ENCODE measurements around the gene SNX5. TPM values are rescaled to one million over a fixed set of nuclear protein-coding genes. Genes with fewer than 3 reads are reported as not detected.

Gene SNX5
- total and polyA plus RNA-seq, 2 of the 13 experiments (the other 11 are each of a cell fraction or from before 2014, with no cell fraction given): 664 to 1,040 TPM

DNA sequence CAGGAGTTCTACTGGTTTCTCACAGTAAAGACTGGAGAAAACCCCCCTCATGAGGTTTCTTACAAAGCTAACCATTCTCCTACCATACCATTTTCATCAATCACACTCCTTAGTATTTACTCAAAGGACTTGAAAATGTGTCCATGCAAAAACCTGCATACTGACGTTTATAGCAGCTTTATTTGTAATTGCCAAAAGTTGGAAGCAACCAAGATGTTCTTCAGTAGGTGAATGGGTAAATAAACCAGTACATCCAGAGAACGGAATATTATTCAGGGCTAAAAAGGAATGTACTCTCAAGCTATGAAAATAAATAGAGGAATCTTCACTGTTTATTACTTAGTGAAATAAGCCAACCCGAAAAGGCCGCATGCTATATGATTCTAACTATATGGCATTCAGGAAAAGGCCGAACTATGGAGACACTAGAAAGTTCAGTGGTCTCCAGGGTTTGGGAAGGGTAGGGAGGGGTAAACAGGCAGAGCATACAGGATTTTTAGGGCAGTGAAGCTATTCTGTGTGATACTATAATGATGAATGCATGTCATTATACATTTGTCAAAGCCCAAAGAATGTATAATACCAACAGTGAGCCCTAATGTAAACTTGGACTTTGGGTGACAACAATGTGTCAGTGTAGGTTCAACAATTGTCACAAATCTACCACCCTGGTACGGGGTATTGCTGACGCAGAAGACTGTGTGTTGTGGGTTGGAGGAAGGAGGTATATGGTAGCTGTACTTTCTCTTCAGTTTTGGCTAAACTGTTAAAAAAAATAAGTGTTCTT lies 50.6 kb downstream of the SNX5 start (continued):
- TF ChIP-seq SNAPC4 (CRISPR knock-in tag; IDR thresholded peaks at IDR 0.05) (no peak), ZSCAN31 (CRISPR knock-in tag; IDR thresholded peaks at IDR 0.05; ENCODE audit: low read depth) (no peak), POLR2AphosphoS5 (IDR thresholded peaks at IDR 0.05; ENCODE audit: low read depth, low read length) (no peak), CEBPZ (IDR thresholded peaks at IDR 0.05; ENCODE audit: low read length) (no peak), ZNF143 (CRISPR knock-in tag; IDR thresholded peaks at IDR 0.05) (no peak), ZBTB10 (CRISPR knock-in tag; IDR thresholded peaks at IDR 0.05; ENCODE audit: borderline replicate concordance) (no peak), KDM6A (CRISPR knock-in tag; IDR thresholded peaks at IDR 0.05; ENCODE audit: low read depth) (no peak), GABPA (IDR thresholded peaks at IDR 0.05; ENCODE audit: low read depth, low read length) (no peak), GABPA (CRISPR knock-in tag; IDR thresholded peaks at IDR 0.05; ENCODE audit: low read depth) (no peak), SATB2 (CRISPR knock-in tag; IDR thresholded peaks at IDR 0.05) (no peak), POLR2AphosphoS2 (IDR thresholded peaks at IDR 0.05; ENCODE audit: low read depth, low read length) (no peak), TP53 (CRISPR knock-in tag; conservative IDR thresholded peaks at IDR 0.05) (no peak), PBX2 (CRISPR knock-in tag; IDR thresholded peaks at IDR 0.05) (no peak), THAP8 (CRISPR knock-in tag; IDR thresholded peaks at IDR 0.05; ENCODE audit: borderline replicate concordance) (no peak)
